A549 (cell line): ENCODE data around the gene EOMES.

Experiments used
- CBX2 ChIP-seq: fragments of 200-600 bp; sonication (generic); IDR thresholded peaks from 2 replicates; pipeline ENCODE4 v1.6.1; 2016; ENCODE audit warnings: low read depth, mild to moderate bottlenecking, borderline replicate concordance
- CTCF ChIP-seq: fragments of >200 bp; sonication (Bioruptor Twin); formaldehyde crosslinking; IDR thresholded peaks from 3 replicates; pipeline ENCODE4 v1.5.1; 2016
- JUNB ChIP-seq: fragments of >200 bp; sonication (Bioruptor Twin); formaldehyde crosslinking; IDR thresholded peaks from 2 replicates; pipeline ENCODE4 v1.6.1; 2016
- KDM5A ChIP-seq: fragments of 200-600 bp; sonication (generic); IDR thresholded peaks from 2 replicates; pipeline ENCODE4 v1.6.1; 2016; ENCODE audit warnings: antibody characterized with exemption, mild to moderate bottlenecking
- POLR2A ChIP-seq: IDR thresholded peaks from 2 replicates; pipeline ENCODE4 v1.6.1; 2012; ENCODE audit warnings: mild to moderate bottlenecking, low read length

- no peak for TF ChIP-seq CTCF
- TF ChIP-seq CBX2 = no peak
- TF ChIP-seq POLR2A = no peak
- TF ChIP-seq JUNB = no peak
- no peak for TF ChIP-seq KDM5A
These were observed 46.8 kb downstream of the EOMES start for GRCh38 chr3:27675287-27675686.
